C4-2B (cell line): ENCODE data around the gene NLGN3.

Source experiments
- H3K27ac ChIP-seq: fragments of 450-650 bp; 2 replicates; pipeline ENCODE4 v1.5.1; 2017
- CTCF ChIP-seq: fragments of 450-650 bp; conservative IDR thresholded peaks from 2 replicates; pipeline ENCODE4 v1.5.1; 2017; ENCODE audit warnings: mild to moderate bottlenecking
- ZFX ChIP-seq: fragments of 450-650 bp; IDR thresholded peaks from 2 replicates; pipeline ENCODE4 v1.6.1; 2017

NLGN3 gene

GRCh38 chrX:71109051-71109450, 35.6 kb upstream of the NLGN3 start:
- no peak overlapping the region for H3K27ac ChIP-seq
- TF ChIP-seq CTCF (no peak), ZFX (no peak)

GRCh38 chrX:71111141-71111843, 33.3 kb upstream of the NLGN3 start, which contains the start of gene IL2RG:
IL2RG (minus strand) TSS chrX:71111577; CDS start chrX:71111539, 38 bp downstream.
- TF ChIP-seq CTCF (no peak), ZFX (no peak)
- H3K27ac ChIP-seq = no peak within 1 kb of the TSS

GRCh38 chrX:71111921-71112431, 32.7 kb upstream of the NLGN3 start:
- H3K27ac ChIP-seq = no peak overlapping the region
- no peak for TF ChIP-seq CTCF
- TF ChIP-seq ZFX = no peak

GRCh38 chrX:71117358-71117757, 27.3 kb upstream of the NLGN3 start:
- TF ChIP-seq ZFX (no peak), CTCF (no peak)
- no peak overlapping the region for H3K27ac ChIP-seq

- TF ChIP-seq CTCF (no peak), ZFX (no peak)
- peak within 1 kb of the TSS; percentile 86 for H3K27ac ChIP-seq
Observed at GRCh38 chrX:71118032-71118984, 26.3 kb upstream of the NLGN3 start, which contains the start of gene MED12. MED12 (plus strand) TSS chrX:71118596; CDS start chrX:71118755, 159 bp downstream.

GRCh38 chrX:71118985-71119535, 25.6 kb upstream of the NLGN3 start:
- no peak for TF ChIP-seq ZFX
- no peak for TF ChIP-seq CTCF
- H3K27ac ChIP-seq = peak overlapping the region; percentile 86
